IPS-NIHi7 (cell line): ENCODE results near the gene HCFC1R1.

ENCODE experiments used
- DNase-seq: peaks from one replicate; pipeline ENCODE4 v3.0.0; 2012; ENCODE audit warnings: mixed read lengths; ENCODE audit errors: extremely low spot score

The HCFC1R1 gene

GRCh38 chr16:3001316-3001715 lies 22.4 kb downstream of the HCFC1R1 start:
- no peak for DNase-seq

GRCh38 chr16:3000540-3000939 lies 23.2 kb downstream of the HCFC1R1 start:
- DNase-seq = no peak

- DNase-seq = no peak
Measured at GRCh38 chr16:2999929-3000328, 23.8 kb downstream of the HCFC1R1 start.

GRCh38 chr16:2996298-2996697 lies 27.4 kb downstream of the HCFC1R1 start:
- DNase-seq = no peak

GRCh38 chr16:2992383-2993081 lies 31.2 kb downstream of the HCFC1R1 start:
- DNase-seq = no peak

GRCh38 chr16:2991566-2992261 lies 32.0 kb downstream of the HCFC1R1 start:
- no peak for DNase-seq

- DNase-seq = no peak
Measured at GRCh38 chr16:2990891-2991290, 32.9 kb downstream of the HCFC1R1 start.

GRCh38 chr16:2988590-2989099 lies 35.1 kb downstream of the HCFC1R1 start:
- no peak for DNase-seq

- no peak for DNase-seq
Measured at GRCh38 chr16:2987833-2988232, 35.9 kb downstream of the HCFC1R1 start.

GRCh38 chr16:2987286-2987685 lies 36.5 kb downstream of the HCFC1R1 start:
- DNase-seq = no peak

- no peak for DNase-seq
Measured at GRCh38 chr16:2986623-2987188, 37.0 kb downstream of the HCFC1R1 start.

GRCh38 chr16:2985893-2986355 lies 37.8 kb downstream of the HCFC1R1 start:
- no peak for DNase-seq

- DNase-seq = no peak
Measured at GRCh38 chr16:2985462-2985861, 38.3 kb downstream of the HCFC1R1 start.

GRCh38 chr16:2983706-2984136 lies 40.0 kb downstream of the HCFC1R1 start:
- DNase-seq = peak; percentile 92

GRCh38 chr16:2982402-2982801 lies 41.3 kb downstream of the HCFC1R1 start:
- no peak for DNase-seq

GRCh38 chr16:2981899-2982250 lies 41.9 kb downstream of the HCFC1R1 start:
- peak; percentile 61 for DNase-seq

GRCh38 chr16:2981177-2981898 lies 42.4 kb downstream of the HCFC1R1 start:
- peak; percentile 57 for DNase-seq

- DNase-seq = peak; percentile 97
Measured at GRCh38 chr16:2980227-2981176, 43.2 kb downstream of the HCFC1R1 start, which contains the start of gene PKMYT1. PKMYT1 (minus strand) TSS chr16:2980446; CDS start chr16:2979657, 789 bp downstream.

- DNase-seq = peak; percentile 61
Measured at GRCh38 chr16:2979669-2980226, 44.0 kb downstream of the HCFC1R1 start.

GRCh38 chr16:2977440-2977839 lies 46.3 kb downstream of the HCFC1R1 start:
- no peak for DNase-seq
